DOHH2 (cell line): ENCODE results near the gene KRTAP4-4.

ENCODE experiments used
- CTCF ChIP-seq: fragments of 200-600 bp; sonication (generic); IDR thresholded peaks from one replicate; pipeline ENCODE4 v1.5.1; 2014; ENCODE audit warnings: antibody characterized with exemption, mild to moderate bottlenecking, low read depth, low read length; ENCODE audit not compliant: poor library complexity, severe bottlenecking
- EZH2phosphoT487 ChIP-seq: fragments of 200-600 bp; sonication (generic); IDR thresholded peaks from 2 replicates; pipeline ENCODE4 v1.6.1; 2017; ENCODE audit warnings: borderline replicate concordance, mild to moderate bottlenecking, antibody characterized with exemption, low read length, moderate library complexity, mixed read lengths

- TF ChIP-seq CTCF (no peak), EZH2phosphoT487 (no peak)
These were observed 41.8 kb downstream of the KRTAP4-4 start for GRCh38 chr17:41118721-41119120.
